ENCODE results near the gene UGT1A4.
"Not testable (repeated sequence)": the region's sequence is repeated elsewhere in the genome, so short reads cannot be mapped to it uniquely, and the experiment has no call there.

UGT1A4 gene

DNA sequence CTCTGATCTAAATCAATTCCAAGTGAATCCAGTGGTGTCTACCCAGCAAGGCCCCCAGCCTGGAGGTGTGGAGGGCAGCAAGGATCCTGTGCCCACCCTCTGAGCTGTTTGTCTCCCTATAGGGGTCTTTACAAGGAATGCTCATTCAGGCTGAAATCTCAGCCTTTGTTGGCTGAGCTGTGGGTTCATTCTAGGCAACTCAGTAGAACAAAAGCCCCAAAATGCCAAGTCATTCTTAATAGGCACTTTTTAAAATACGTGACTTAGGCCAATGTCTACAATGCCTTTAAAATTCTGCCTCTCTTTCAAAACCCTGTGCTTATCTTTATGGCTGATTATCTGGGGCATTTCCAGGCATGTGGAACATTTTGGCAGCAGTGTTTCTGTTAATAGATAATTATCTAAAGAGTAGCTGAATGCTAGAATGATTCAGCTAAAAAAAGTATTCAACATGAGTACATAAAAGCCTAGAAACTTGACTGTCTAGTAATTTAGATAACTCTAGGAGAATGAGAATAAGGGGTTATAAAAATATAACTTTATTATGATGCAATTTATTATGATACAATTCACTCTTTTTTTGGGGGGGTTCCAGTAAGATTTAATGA, 18.4 kb upstream of the UGT1A4 start:
- DNase-seq: no peak

DNA sequence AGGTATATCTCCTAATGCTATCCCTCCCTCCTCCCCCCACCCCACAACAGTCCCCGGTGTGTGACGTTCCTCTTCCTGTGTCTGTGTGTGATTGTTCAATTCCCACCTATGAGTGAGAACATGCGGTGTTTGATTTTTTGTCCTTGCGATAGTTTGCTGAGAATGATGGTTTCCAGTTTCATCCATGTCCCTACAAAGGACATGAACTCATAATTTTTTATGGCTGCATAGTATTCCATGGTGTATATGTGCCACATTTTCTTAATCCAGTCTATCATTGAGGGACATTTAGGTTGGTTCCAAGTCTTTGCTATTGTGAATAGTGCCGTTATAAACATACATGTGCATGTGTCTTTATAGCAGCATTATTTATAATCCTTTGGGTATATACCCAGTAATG, 17.7 kb upstream of the UGT1A4 start:
- not testable (repeated sequence) for DNase-seq

DNA sequence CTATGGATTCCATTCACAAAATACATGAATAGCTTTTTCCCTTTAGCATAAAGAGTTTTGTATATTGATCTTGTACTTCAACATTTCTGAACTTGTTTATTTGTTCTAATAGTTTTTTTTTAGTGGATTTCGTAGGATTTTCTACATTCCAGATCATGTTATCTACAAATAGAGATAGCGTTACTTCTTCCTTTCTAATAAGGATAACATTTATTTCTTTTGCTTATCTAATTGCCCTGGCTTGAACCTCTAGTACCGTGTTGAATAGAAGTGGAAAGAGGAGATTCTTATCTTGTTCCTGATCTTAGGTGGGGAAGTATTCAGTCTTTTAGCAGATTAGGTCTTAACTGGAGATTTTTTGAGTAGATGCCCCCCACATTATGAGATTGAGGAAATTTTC, 16.3 kb upstream of the UGT1A4 start:
- DNase-seq: no peak

DNA sequence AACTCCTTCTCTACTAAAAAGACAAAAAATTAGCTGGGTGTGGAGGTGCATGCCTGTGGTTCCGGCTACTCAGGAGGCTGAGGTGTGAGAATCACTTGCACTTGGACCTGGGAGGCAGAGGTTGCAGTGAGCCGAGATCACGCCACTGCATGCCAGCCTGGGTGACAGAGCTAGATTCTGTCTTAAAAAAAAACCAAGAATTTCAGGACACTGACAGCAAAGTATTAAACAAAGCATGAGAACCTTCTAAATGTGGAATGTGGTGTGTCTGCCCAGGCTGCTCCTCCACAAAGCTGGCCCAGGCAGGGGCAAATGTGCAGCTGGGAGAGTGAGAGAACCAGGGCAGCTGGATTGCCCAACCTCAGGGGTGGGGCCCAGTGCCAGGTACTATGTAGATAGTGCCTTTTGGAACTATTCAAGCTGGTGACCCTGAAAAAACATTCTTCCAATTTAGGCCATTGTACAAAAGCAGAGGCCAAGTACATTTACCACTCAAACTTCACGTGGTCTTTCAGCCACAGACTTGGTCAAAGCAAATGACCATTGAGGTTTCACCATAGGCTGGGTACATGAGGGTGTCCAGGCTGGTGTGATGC, 12.5 kb upstream of the UGT1A4 start:
- DNase-seq: no peak

DNA sequence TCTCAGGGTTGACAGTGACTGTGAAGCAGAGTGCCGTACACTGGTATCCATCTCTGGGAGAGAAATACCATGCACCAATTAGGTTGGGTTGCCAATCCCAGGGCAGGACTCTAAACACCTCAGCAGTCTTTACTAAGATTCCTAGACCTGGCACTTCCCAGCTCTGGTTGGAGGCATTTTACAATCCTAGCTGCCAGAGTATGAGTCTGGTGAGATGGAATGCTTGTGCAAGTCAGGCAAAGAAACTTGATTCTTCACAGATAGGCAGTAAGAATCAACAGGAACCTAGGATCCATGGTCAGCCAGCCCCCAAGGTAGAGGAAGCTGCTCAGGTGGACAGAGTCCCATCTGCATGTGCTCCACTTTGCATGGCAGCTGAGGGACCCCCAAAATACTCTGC, 11.8 kb upstream of the UGT1A4 start:
- no peak for DNase-seq

DNA sequence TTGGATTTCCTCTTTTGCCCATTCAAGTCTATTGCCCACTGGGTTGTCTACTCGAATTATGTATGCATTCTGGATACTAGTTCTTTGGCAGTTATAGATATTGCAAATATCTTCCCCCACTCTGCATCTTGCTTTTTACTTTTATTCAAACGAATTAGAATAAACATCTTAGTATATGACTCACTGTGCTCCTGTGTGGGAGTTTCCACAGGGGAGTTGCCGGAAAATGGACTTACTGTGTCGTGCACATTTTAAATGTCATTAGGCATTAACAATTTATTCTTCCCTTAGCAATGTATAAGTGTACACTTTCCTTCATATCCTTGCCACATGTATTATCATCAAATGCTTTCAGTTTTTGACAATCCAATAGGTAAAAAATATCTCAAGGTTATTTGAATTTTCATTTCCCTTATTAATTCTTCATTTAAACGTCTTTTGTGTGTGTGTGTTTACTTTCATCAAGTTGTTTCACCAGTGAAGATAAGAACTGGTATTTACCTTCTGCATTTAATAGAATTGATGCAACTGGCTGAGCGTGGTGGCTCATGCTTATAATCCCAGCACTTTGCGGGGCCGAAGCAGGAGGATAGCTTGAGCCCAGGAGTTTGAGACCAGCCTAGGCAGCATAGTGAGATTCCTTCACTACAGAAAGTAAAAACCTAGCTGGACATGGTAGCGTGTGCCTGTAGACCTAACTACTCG, 10.4 kb upstream of the UGT1A4 start:
- DNase-seq: no peak

DNA sequence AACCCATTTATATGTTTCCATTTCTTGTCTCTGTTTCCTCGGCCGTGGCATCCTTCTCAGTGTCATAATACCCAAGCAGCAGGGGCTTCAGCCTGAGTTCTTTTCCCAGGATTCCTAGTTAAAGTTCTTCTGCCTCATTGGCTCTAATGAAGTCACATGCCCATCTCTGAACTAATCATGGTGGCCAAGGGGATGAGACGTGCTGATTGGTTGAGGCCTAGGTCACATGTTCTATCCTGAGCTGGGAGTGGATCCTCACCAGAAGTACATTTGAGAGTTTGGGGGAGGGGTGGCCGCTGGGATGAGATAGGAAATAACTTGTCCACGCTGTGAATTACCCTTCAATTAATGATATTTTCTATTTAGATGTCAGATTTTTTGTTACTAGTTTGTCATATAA, 9.6 kb upstream of the UGT1A4 start:
- DNase-seq: no peak

DNA sequence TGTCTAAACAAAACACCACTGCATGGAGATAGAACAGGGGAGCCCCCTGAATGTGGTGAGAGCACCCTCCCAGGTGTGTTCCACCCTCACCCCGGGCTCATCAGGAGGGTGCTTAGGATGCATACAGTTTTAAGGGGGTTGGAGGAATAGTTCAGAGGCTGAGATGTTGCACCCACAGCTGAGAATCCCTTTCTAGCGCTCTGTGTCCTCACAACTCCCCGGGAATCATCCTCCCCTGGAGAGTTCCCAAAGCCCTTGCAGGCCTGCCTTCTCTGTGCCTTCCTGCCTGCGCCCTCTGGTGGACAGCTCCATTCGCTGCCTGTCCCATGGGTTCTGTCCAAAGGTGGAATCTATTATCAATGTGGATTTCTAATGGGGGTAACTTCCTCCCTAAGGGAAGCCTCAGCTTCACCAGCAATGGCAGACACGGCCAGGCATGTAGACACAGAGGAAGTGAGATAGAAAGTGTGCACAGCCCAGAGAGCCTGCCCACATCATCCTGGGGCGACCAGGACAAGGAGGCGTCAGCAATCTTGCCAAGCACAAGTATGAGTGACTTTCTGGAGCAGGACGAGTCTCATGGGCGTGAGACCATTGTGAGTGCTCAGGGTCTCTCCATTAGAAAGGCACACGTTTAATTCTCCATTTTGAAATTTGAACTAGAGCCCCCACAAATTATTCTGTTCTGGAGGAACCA, 7.1 kb upstream of the UGT1A4 start:
- DNase-seq: peak; percentile 56

DNA sequence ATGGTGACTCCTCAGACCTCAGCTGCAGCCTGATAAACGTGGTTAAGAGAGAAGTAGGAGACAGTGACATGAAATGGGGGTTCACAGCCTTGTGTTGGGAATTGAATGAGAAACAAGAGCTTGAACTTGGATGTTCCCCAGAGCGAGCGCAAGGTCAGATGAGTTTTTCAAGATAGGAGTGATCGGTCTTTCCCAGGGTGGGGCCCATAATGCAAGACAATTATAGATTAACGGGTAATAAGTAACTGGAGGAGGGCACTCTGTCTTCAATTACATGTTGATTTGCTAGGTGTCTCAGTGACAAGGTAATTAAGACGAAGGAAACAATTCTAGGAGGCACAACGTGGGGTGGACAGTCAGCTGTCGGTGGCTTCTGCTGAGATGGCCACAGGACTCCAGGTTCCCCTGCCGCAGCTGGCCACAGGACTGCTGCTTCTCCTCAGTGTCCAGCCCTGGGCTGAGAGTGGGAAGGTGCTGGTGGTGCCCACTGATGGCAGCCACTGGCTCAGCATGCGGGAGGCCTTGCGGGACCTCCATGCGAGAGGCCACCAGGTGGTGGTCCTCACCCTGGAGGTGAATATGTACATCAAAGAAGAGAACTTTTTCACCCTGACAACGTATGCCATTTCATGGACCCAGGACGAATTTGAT, 5.8 kb upstream of the UGT1A4 start, which contains the start of gene UGT1A5:
Gene UGT1A5, plus strand, starts transcription at position 297 of the 651 bp plus-strand sequence. Its CDS starts 85 bp downstream, at position 382.
- no peak for DNase-seq

DNA sequence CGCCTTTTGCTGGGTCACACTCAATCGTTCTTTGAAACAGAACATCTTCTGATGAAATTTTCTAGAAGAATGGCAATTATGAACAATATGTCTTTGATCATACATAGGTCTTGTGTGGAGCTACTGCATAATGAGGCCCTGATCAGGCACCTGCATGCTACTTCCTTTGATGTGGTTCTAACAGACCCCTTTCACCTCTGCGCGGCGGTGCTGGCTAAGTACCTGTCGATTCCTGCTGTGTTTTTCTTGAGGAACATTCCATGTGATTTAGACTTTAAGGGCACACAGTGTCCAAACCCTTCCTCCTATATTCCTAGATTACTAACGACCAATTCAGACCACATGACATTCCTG, 5.3 kb upstream of the UGT1A4 start:
- DNase-seq: no peak

DNA sequence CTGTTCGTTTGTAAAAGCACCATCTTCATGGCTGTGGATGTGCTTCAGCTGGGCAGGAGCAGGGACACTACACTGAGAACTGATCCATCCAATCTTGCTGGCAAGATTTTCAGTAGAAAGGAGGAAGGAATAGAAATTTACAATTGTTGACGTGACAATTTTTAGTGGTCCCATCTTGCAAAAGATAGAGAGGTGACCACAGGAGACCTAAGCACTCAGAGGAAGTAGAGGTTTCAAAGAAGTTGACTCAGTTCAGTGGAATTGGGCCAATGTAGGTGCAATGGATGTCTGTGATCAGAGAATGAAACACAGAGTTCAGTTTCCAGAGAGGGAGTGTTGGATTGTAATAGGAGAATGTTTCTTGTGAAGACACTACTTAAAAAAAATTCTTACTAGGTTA, 4.4 kb upstream of the UGT1A4 start:
- no peak for DNase-seq

DNA sequence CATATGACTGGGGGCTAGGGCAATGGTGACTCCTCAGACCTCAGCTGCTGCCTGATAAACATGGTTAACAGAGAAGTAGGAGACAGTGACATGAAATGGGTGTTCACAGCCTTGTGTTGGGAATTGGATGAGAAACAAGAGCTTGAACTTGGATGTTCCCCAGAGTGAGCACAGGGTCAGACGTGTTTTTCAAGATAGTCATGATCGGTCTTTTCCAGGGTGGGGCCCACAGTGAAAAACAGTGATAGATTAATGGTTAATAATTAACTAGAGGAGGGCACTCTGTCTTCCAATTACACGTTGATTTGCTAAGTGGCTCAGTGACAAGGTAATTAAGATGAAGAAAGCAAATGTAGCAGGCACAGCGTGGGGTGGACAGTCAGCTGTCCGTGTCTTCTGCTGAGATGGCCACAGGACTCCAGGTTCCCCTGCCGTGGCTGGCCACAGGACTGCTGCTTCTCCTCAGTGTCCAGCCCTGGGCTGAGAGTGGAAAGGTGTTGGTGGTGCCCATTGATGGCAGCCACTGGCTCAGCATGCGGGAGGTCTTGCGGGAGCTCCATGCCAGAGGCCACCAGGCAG, 10.3 kb downstream of the UGT1A4 start, which contains the start of gene UGT1A3:
Gene UGT1A3, plus strand, starts transcription at position 320 of the 579 bp plus-strand sequence. Its CDS starts 85 bp downstream, at position 405.
- DNase-seq: no peak

DNA sequence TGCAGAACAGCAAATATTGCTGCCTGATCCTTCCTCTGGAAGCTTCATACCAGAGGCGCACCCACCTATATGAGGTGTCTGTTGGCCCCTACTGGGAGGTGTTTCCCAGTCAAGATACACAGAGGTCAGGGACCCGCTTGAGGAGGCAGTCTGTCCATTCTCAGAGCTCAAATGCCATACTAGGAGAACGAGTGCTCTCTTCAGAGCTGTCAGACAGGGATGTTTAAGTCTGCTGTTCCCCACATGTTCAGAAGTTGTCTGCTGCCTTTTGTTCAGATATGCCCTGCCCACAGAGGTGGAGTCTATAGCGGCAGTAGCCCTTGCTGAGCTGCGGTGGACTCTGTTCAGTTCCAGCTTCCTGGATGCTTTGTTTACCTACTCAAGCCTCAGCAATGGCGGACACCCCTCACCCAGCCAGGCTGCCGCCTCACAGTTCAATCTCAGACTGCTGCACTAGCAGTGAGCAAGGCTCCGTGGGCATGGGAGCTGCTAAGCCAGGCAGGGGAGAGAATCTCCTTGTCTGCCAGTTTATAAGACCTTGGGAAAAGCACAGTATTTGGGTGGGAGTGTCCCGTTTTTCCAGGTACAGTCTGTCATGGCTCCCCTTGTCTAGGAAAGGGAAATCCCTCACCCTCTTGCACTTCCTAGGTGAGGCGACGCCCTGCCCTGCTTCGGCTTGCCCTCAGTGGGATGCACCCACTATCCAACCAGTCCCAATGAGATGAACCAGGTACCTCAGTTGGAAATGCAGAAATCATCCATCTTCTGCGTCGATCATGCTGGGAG, 18.5 kb downstream of the UGT1A4 start:
- not testable (repeated sequence) for DNase-seq

DNA sequence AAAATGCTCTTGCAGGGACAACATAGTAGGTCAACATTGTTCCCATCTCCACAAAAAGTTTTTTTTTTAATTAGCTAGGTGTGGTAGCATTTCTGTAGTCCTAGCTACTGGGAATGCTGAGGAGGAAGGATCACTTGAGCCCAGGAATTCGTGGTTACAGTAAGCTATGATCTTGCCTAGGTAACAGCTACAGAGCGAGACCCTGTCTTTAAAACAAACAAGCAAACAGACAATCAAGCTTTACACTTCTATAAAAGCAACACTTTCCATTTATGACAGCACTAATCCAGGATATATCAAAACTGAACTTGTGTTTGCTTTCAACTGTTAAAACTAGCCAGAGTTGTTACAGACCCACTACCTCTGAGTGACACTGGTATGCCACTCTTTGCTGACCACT, 22.3 kb downstream of the UGT1A4 start:
- DNase-seq: no peak

DNA sequence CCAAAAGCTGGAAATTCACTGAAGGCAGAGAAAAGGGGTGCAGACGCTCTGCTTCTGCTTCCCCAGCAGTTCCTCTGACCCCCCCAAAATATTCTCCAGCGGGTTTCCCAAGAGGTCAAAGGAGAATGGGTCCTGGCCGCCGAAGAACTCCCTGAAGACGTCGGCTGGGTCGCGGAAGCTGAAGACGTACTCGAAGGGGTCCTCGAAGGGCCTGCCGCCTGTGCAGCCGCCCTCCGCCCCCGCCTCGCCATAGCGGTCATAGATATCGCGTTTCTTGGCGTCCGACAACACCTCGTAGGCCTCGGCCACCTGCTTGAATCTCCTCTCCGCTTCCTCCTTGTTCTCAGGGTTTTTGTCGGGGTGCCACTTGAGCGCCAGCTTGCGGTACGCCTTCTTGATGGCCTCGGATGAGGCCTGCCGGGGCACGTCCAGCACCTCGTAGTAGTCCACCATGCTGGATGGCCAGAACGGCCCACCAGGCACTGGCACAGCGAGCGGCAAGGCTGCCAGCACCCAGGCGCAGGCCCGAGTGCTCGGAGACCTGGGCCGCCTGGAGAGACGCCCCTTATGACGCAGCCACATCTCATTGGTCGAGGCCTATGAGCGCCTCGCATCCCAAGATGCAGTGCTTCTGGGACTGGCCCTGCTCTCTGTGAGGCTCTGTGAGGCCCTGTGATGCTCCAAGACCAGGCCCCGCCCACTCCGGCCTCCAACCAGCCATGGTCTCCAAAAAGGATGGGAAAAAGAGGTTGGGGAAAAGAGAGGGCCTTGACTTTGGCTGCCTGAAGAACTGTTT, 25.1 kb downstream of the UGT1A4 start:
- DNase-seq: no peak

DNA sequence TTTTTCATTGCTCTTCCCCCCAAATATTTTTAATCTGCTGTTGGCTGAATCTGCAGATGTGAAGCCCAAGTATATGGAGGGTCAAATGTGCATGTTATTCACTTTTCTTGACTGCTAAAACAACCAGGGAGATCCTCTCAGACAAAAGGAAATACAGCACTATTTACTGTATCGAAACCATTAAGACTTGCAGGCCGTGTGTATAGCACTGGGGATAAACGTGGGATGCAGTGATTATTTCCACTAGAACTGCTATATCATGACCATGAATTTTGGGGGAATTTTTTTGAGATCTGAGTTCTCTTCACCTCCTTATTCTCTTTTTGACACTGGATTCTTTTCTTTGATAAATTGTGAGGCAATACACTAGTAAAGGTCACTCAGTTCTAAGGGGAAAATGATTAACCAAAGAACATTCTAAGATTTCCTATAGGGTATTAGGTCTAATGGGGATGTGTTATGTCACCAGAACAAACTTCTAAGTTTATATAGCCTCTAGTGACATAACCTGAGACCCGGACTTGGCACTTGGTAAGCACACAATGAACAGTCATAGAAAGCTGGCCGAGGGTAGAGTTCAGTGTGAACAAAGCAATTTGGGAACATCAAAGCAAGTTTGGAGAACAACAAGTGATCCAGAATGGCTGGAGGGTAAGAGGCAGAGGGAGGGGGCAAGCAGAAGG, 26.7 kb downstream of the UGT1A4 start:
- no peak for DNase-seq

DNA sequence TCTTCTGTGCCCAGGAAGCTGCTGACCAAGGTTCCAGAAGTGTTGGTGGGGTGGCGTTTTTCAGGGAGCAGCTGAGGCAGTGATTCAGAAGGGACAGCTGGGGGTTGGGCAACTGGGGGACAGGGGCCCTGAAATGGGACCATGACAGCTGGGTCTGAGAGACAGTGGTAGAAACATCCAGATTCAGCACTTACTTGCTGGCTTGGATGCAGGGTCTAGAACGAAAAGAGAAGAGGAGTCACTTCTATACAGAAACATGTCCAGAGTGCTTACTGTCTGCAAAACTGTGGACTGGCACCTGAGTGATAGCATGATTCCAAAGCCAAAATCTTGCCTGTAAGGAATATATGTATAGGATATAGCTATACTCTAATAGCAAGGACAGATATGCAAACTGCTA, 27.3 kb downstream of the UGT1A4 start:
- not testable (repeated sequence) for DNase-seq

DNA sequence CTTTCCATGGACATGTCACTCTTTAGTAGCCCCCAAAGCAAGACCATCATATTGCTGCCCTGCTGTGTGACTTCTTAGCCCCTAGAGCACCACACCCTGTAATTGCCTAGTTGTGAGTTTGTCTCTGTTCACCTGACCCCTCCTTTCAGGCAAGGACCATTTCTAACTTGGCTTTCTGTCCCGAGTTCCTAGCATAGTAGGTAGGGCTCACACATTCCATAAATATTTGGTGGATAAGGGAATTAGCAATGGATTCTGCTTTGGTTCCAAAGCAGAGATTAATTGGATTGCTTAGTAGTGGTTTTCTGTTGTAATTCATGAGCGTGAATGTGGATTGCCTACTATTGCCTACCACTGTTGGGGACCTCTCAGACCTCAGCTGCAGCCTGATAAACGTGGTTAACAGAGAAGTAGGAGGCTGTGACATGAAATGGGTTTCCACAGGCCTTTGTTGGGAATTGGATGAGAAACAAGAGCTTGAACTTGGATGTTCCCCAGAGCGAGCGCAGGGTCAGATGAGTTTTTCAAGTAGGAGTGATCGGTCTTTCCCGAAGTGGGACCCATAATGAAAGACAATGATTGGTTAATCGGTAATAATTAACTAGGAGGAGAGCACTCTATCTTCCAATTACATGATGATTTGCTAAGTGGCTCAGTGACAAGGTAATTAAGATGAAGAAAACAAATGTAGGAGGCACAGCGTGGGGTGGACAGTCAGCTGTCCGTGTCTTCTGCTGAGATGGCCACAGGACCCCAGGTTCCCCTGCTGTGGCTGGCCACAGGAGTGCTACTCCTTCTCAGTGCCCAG, 28.1 kb downstream of the UGT1A4 start:
- no peak for DNase-seq

DNA sequence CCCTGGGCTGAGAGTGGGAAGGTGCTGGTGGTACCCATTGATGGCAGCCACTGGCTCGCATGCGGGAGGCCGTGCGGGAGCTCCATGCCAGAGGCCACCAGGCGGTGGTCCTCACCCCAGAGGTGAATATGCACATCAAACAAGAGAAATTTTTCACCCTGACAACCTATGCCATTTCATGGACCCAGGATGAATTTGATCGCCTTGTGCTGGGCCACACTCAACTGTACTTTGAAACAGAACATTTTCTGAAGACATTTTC, 28.7 kb downstream of the UGT1A4 start:
- no peak for DNase-seq

DNA sequence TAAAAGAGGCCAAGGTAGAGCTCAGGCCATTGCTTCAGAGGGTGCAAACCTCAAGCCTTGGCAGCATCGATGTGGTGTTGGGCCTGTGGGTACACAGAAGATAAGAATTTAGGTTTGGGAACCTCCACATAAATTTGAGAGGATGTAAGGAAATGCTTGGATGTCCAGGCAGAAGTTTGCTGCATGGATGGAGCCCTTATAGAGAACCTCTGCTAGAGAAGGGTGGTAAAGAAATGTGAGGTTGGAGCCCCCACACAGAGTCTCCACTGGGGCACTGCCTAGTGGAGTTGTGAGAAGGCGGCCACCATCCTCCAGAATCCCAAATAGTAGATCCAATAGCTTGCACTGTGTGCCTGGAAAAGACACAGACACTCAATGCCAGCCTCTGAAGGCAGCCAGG, 32.2 kb downstream of the UGT1A4 start:
- DNase-seq: not testable (repeated sequence)
